Activated naive CD4-positive, alpha-beta T cell treated with anti-CD3 and anti-CD28 coated beads for 36 hours (primary cell): ENCODE measurements around the gene UGT1A6. TPM values are rescaled to one million over a fixed set of nuclear protein-coding genes. Genes with fewer than 3 reads are reported as not detected.

ENCODE experiments used
- CTCF ChIA-PET: fragments of 350-600 bp; sonication (Branson Sonifier 250); formaldehyde crosslinking; loops from one replicate; lab custom pipeline; 2021; ENCODE audit warnings: antibody characterized with exemption; lab: Charles Lee
- DNase-seq: peaks from one replicate; pipeline ENCODE4 v3.0.0-alpha.2; 2020
- H3K27ac Mint-ChIP-seq: one replicate; pipeline ENCODE4 v1.8.0; 2021; ENCODE audit warnings: mild to moderate bottlenecking, mixed read lengths
- H3K27me3 Mint-ChIP-seq: one replicate; pipeline ENCODE4 v1.8.0; 2021; ENCODE audit warnings: low read depth, mixed read lengths
- H3K36me3 Mint-ChIP-seq: one replicate; pipeline ENCODE4 v1.8.0; 2021; ENCODE audit warnings: low read depth, mixed read lengths
- H3K4me1 Mint-ChIP-seq: one replicate; pipeline ENCODE4 v1.8.0; 2021; ENCODE audit warnings: low read depth, mixed read lengths
- H3K4me3 Mint-ChIP-seq: one replicate; pipeline ENCODE4 v1.8.0; 2021; ENCODE audit warnings: mild to moderate bottlenecking, moderate library complexity, mixed read lengths
- H3K9me3 Mint-ChIP-seq: one replicate; pipeline ENCODE4 v1.8.0; 2021; ENCODE audit warnings: mixed read lengths
- intact Hi-C: fragments of 100-400 bp; cut with micrococcal nuclease; formaldehyde crosslinking; loops from one replicate; pipeline ENCODE4 v1.15.1; 2023
- total RNA-seq, 2 experiments: library from RNA; stranded (reverse); gene quantifications; one replicate each; pipeline ENCODE4 v1.2.3, GENCODE V29; 2021

Gene UGT1A6
- total RNA-seq, 2 experiments from 2014 or later: not detected

DNA sequence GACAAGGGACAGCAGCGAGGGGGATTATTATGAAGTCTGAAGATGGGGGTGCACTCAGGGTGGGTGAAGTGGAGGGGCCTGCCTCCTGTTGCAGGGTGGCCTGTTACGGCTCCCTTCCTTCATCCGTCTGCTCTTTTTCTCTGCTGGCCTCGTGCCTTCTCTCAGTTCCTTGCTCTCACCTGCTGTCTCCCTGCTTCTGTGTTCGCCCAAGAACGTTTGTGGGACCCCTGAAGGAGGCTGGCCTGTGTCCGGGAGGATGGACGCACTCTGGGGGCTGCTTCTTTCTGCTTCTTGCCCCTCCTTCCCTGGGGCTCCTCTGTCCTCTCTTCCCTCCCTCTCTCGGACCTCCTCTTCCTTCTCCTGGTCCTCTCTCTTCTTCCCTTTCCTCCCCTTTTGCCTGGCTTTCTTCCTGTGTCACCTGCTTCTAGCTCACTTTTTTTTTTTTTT lies 99.2 kb downstream of the UGT1A6 start:
- Mint-ChIP-seq H3K27ac (no peak overlapping the region), H3K4me1 (no peaks in the 10 kb centered on the region), H3K4me3 (no peak overlapping the region), H3K36me3 (no peaks in the 10 kb centered on the region), H3K9me3 (no peaks in the 10 kb centered on the region), H3K27me3 (no peaks in the 10 kb centered on the region)
- no peak for DNase-seq
- intact Hi-C loops: no loop called here
- CTCF ChIA-PET: no interaction called here

GRCh38 chr2:233792720-233793119 lies 100.0 kb downstream of the UGT1A6 start:
- no peak for DNase-seq
- Mint-ChIP-seq H3K27me3 (no peaks in the 10 kb centered on the region), H3K4me3 (no peak overlapping the region), H3K9me3 (no peaks in the 10 kb centered on the region), H3K27ac (no peak overlapping the region), H3K36me3 (no peaks in the 10 kb centered on the region), H3K4me1 (no peaks in the 10 kb centered on the region)
- CTCF ChIA-PET: no interaction called here
- intact Hi-C loops: no loop called here

DNA sequence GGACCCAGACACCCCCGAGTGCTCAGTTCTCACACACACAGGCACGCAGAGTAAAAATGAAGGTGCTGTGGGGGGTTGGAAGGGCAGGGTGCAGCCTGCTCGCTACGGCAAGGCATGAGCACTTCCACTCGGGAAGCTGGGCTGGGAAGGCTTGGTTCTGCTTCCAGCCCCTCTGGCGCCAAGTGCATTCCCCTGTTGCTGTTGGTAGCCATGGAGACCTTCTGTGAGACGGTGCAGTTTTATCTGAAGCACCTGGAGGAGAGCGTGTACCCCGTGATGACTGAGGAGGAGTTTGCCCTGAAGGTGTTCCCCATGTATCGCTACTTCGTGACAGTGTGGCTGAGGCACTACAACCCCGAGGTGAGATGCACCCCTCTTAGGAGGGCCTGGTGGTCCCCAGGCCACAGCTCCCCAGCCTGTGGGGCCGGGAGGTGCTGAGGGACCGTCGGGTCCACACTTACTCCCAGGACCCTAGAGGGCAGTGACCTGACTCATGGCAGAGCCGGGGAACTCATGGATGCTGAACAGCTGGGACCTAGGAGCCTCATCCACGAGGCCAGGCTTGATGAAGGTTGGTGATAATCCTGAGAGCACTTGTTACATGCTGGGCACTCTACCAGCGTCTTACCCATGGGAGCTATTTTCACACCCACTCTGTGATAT lies 100.9 kb downstream of the UGT1A6 start:
- Mint-ChIP-seq H3K36me3 (no peaks in the 10 kb centered on the region), H3K9me3 (no peaks in the 10 kb centered on the region), H3K27me3 (no peaks in the 10 kb centered on the region), H3K27ac (no peak overlapping the region), H3K4me3 (no peak overlapping the region), H3K4me1 (no peaks in the 10 kb centered on the region)
- intact Hi-C loops: no loop called here
- CTCF ChIA-PET: no interaction called here
- no peak for DNase-seq

DNA sequence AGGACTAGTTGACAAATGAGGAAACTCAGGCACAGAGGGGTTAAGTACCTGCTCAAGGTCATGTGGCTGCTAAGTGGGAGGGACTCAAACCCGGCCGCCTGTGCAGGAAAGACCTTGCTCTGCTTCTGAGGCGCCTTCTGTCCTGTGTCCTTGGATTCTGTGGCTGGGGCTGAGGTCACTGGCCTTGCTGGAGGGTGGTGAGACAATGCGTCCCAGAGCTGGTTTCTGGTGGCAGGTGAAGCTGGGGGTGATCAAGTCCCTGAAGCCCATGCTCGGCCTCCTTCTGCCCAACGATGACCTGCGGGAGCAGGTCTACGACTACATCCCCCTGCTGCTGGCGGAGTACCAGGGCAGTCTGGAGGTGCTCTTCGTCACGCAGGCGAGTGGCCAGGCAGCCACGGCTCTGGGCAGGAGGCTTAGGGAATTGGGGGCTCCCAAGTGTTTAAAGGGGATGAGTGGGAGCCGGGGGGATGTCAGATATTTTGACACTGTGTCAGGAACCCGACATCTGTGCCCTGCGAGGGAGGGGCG lies 101.5 kb downstream of the UGT1A6 start:
- H3K4me1 Mint-ChIP-seq: no peaks in the 10 kb centered on the region
- H3K9me3 Mint-ChIP-seq: no peaks in the 10 kb centered on the region
- intact Hi-C loops: no loop called here
- CTCF ChIA-PET: no interaction called here
- H3K4me3 Mint-ChIP-seq: no peak overlapping the region
- DNase-seq: no peak
- H3K36me3 Mint-ChIP-seq: no peaks in the 10 kb centered on the region
- no peaks in the 10 kb centered on the region for H3K27me3 Mint-ChIP-seq
- no peak overlapping the region for H3K27ac Mint-ChIP-seq

- intact Hi-C loops: no loop called here
- Mint-ChIP-seq H3K27me3 (no peaks in the 10 kb centered on the region), H3K27ac (no peak overlapping the region), H3K9me3 (no peaks in the 10 kb centered on the region), H3K36me3 (no peaks in the 10 kb centered on the region), H3K4me3 (no peak overlapping the region), H3K4me1 (no peaks in the 10 kb centered on the region)
- no peak for DNase-seq
- CTCF ChIA-PET: no interaction called here
These were observed 103.1 kb downstream of the UGT1A6 start for GRCh38 chr2:233795735-233796171.

- Mint-ChIP-seq H3K4me3 (no peak overlapping the region), H3K27me3 (no peaks in the 10 kb centered on the region), H3K4me1 (no peaks in the 10 kb centered on the region), H3K36me3 (no peaks in the 10 kb centered on the region), H3K9me3 (no peaks in the 10 kb centered on the region), H3K27ac (no peak overlapping the region)
- CTCF ChIA-PET: no interaction called here
- intact Hi-C loops: no loop called here
- DNase-seq: no peak
These were observed 103.6 kb downstream of the UGT1A6 start for GRCh38 chr2:233796254-233796653.

GRCh38 chr2:233798335-233799086 lies 105.8 kb downstream of the UGT1A6 start:
- DNase-seq: no peak
- H3K4me3 Mint-ChIP-seq: no peak overlapping the region
- H3K27ac Mint-ChIP-seq: no peak overlapping the region
- no peaks in the 10 kb centered on the region for H3K36me3 Mint-ChIP-seq
- H3K9me3 Mint-ChIP-seq: no peaks in the 10 kb centered on the region
- H3K27me3 Mint-ChIP-seq: peaks cover 3% of the 10 kb centered on the region
- H3K4me1 Mint-ChIP-seq: no peaks in the 10 kb centered on the region
- CTCF ChIA-PET: no interaction called here
- intact Hi-C loops: no loop called here

DNA sequence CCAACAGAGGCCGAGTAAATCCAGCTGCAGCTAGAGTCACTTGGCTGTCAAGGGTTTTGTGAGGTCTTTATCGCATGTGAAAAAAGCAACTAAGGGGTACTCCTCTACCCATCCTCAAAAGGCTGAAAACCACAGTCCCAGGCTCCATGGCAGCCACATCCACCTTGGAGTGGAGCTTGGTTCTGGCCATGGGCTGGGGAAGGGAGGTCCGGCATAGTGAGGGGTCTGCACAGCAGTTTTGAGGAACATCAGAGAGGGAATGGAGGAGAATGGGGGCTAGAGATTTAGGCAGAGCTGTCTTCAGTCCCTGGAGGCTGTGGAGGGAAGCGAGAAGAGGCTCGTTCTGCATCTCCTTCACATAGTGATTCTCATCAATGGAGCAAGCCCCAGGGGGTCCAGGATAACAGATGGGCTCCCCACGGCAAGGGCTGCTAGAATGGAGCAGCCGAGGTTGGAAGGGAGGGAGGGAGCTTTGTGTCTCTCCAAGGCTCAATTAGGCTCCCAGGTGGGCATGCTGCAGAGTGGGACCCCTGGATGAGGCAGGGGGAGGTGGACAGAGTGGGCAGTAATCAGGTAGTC lies 106.5 kb downstream of the UGT1A6 start:
- CTCF ChIA-PET: no interaction called here
- H3K27me3 Mint-ChIP-seq: peaks cover 3% of the 10 kb centered on the region
- no peaks in the 10 kb centered on the region for H3K9me3 Mint-ChIP-seq
- H3K4me3 Mint-ChIP-seq: no peak overlapping the region
- no peak overlapping the region for H3K27ac Mint-ChIP-seq
- H3K4me1 Mint-ChIP-seq: no peaks in the 10 kb centered on the region
- intact Hi-C loops: no loop called here
- no peaks in the 10 kb centered on the region for H3K36me3 Mint-ChIP-seq
- no peak for DNase-seq

GRCh38 chr2:233799716-233800115 lies 107.0 kb downstream of the UGT1A6 start:
- no peak overlapping the region for H3K27ac Mint-ChIP-seq
- intact Hi-C loops: no loop called here
- CTCF ChIA-PET: no interaction called here
- H3K9me3 Mint-ChIP-seq: no peaks in the 10 kb centered on the region
- DNase-seq: no peak
- H3K4me1 Mint-ChIP-seq: no peaks in the 10 kb centered on the region
- no peak overlapping the region for H3K4me3 Mint-ChIP-seq
- no peaks in the 10 kb centered on the region for H3K36me3 Mint-ChIP-seq
- peaks cover 3% of the 10 kb centered on the region for H3K27me3 Mint-ChIP-seq

DNA sequence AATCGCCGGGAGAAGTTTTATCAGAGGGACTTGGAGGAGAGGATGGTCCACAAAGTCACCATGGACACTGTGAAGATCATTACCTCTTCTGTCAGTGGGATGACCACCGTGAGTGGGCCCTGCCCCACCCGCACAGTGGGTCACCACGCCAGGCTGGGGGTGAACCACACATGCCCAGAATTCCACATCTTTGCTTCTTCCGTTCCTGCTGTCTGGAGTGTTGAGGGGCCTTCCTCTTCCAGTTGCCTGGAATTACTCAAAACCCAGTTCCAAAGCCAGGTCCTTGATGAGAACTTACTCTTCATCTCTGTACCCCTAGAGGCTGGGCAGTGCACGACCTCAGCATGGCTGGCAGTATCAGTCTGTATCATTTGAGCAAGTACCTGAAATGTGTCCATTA lies 107.5 kb downstream of the UGT1A6 start:
- CTCF ChIA-PET: no interaction called here
- H3K4me1 Mint-ChIP-seq: no peaks in the 10 kb centered on the region
- peaks cover 3% of the 10 kb centered on the region for H3K27me3 Mint-ChIP-seq
- H3K9me3 Mint-ChIP-seq: no peaks in the 10 kb centered on the region
- H3K36me3 Mint-ChIP-seq: no peaks in the 10 kb centered on the region
- H3K4me3 Mint-ChIP-seq: no peak overlapping the region
- no peak for DNase-seq
- H3K27ac Mint-ChIP-seq: no peak overlapping the region
- intact Hi-C loops: no loop called here

DNA sequence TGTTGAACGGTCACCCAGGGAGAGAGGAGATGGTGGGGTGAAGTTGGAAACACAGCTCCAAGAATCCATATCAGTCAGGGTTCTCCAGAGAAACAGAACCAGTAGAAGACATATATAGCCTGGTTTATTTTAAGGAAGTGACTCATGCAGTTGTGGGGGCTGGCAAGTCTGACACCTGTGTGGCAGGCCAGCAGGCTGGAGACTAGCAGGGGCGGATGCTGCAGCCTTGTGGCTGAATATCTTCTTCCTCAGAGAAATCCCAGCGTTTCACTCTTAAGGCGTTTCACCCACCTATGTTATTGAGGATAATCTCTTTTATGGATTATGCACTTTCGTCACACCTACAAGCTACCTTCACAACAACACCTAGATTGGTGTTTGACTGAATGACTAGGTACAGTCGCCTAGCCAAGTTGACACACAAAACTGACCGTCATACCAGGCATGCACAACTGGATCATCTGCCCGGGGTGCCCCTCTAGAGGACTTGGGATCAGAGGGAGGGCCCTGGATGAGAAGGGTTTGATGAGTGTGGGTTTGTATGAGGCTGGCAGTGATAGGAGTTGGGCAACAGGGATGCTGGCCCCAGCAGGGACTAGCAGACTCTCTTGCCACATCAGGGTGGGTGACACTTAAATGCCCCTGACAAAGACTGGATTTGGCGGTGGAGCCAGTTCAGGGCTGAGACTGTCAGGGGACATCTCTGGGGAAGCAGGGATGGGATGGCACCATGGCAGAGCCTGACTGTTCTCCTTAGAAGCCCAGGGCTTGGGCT lies 108.9 kb downstream of the UGT1A6 start:
- Mint-ChIP-seq H3K36me3 (no peaks in the 10 kb centered on the region), H3K9me3 (no peaks in the 10 kb centered on the region), H3K27ac (no peak overlapping the region), H3K4me3 (no peak overlapping the region), H3K4me1 (no peaks in the 10 kb centered on the region), H3K27me3 (peaks cover 3% of the 10 kb centered on the region)
- peak; percentile 39 for DNase-seq
- CTCF ChIA-PET: no interaction called here
- intact Hi-C loops: no loop called here

GRCh38 chr2:233802132-233802815 lies 109.6 kb downstream of the UGT1A6 start:
- Mint-ChIP-seq H3K9me3 (no peaks in the 10 kb centered on the region), H3K4me1 (no peaks in the 10 kb centered on the region), H3K4me3 (no peak overlapping the region), H3K27ac (no peak overlapping the region), H3K27me3 (peaks cover 3% of the 10 kb centered on the region), H3K36me3 (no peaks in the 10 kb centered on the region)
- intact Hi-C loops: no loop called here
- CTCF ChIA-PET: no interaction called here
- no peak for DNase-seq
